ENCODE measurements around the gene RBM47.

Gene RBM47

GRCh38 chr4:40586034-40586433 lies 43.6 kb downstream of the RBM47 start:
- TF ChIP-seq CTBP1 (IDR thresholded peaks at IDR 0.05; ENCODE audit: borderline replicate concordance) (no peak), L3MBTL2 (conservative IDR thresholded peaks at IDR 0.05) (no peak), ELF4 (IDR thresholded peaks at IDR 0.05) (no peak), FOXA1 (IDR thresholded peaks at IDR 0.05) (no peak), SUZ12 (IDR thresholded peaks at IDR 0.05) (no peak), FOXK2 (IDR thresholded peaks at IDR 0.05) (no peak), TARDBP (IDR thresholded peaks at IDR 0.05) (no peak), HDGF (IDR thresholded peaks at IDR 0.05; ENCODE audit: borderline replicate concordance) (no peak)
- ChIA-PET POLR2A (no interaction called here), CTCF (no interaction called here)
- no peak for DNase-seq (ENCODE audit: extremely low spot score)

- TF ChIP-seq PKNOX1 (IDR thresholded peaks at IDR 0.05) (no peak), ELF4 (IDR thresholded peaks at IDR 0.05) (no peak), FOXA1 (IDR thresholded peaks at IDR 0.05) (no peak), SUZ12 (IDR thresholded peaks at IDR 0.05) (no peak), L3MBTL2 (conservative IDR thresholded peaks at IDR 0.05) (no peak), NFRKB (IDR thresholded peaks at IDR 0.05) (no peak), CTBP1 (IDR thresholded peaks at IDR 0.05; ENCODE audit: borderline replicate concordance) (no peak), FOXM1 (IDR thresholded peaks at IDR 0.05; ENCODE audit: borderline replicate concordance) (no peak), ZNF384 (IDR thresholded peaks at IDR 0.05) (no peak), SP1 (IDR thresholded peaks at IDR 0.05) (no peak), HDGF (IDR thresholded peaks at IDR 0.05; ENCODE audit: borderline replicate concordance) (no peak), BHLHE40 (IDR thresholded peaks at IDR 0.05; ENCODE audit: borderline replicate concordance) (no peak), FOXK2 (IDR thresholded peaks at IDR 0.05) (no peak)
- CTCF ChIA-PET = interaction anchor here (0.6 kb wide), 1 partner anchor 63 kb away, joined by 4 read pairs; no protein-coding TSS in a partner anchor
- no peak for DNase-seq (ENCODE audit: extremely low spot score)
- POLR2A ChIA-PET = no interaction called here
These were observed 44.4 kb downstream of the RBM47 start for GRCh38 chr4:40585201-40585799.

- no peak for DNase-seq (ENCODE audit: extremely low spot score)
- POLR2A ChIA-PET = no interaction called here
- TF ChIP-seq ELF4 (IDR thresholded peaks at IDR 0.05) (no peak), TARDBP (IDR thresholded peaks at IDR 0.05) (no peak), SUZ12 (IDR thresholded peaks at IDR 0.05) (no peak), BHLHE40 (IDR thresholded peaks at IDR 0.05; ENCODE audit: borderline replicate concordance) (no peak), FOXM1 (IDR thresholded peaks at IDR 0.05; ENCODE audit: borderline replicate concordance) (no peak), LEF1 (IDR thresholded peaks at IDR 0.05; ENCODE audit: borderline replicate concordance) (no peak), FOXK2 (IDR thresholded peaks at IDR 0.05) (no peak), FOXA1 (IDR thresholded peaks at IDR 0.05) (no peak), L3MBTL2 (conservative IDR thresholded peaks at IDR 0.05) (no peak), ARNT (IDR thresholded peaks at IDR 0.05) (no peak), NFRKB (IDR thresholded peaks at IDR 0.05) (no peak), SP1 (IDR thresholded peaks at IDR 0.05) (no peak)
- CTCF ChIA-PET = interaction anchor here (0.6 kb wide), 1 partner anchor 64 kb away, joined by 4 read pairs; no protein-coding TSS in a partner anchor
These were observed 45.0 kb downstream of the RBM47 start for GRCh38 chr4:40584517-40585141.

GRCh38 chr4:40583850-40584439 lies 45.7 kb downstream of the RBM47 start:
- POLR2A ChIA-PET = no interaction called here
- CTCF ChIA-PET = no interaction called here
- TF ChIP-seq TARDBP (IDR thresholded peaks at IDR 0.05) (no peak), L3MBTL2 (conservative IDR thresholded peaks at IDR 0.05) (no peak), SP1 (IDR thresholded peaks at IDR 0.05) (no peak), LEF1 (IDR thresholded peaks at IDR 0.05; ENCODE audit: borderline replicate concordance) (no peak), ARNT (IDR thresholded peaks at IDR 0.05) (no peak), FOXK2 (IDR thresholded peaks at IDR 0.05) (no peak), ZNF384 (IDR thresholded peaks at IDR 0.05) (no peak), HDGF (IDR thresholded peaks at IDR 0.05; ENCODE audit: borderline replicate concordance) (no peak), BHLHE40 (IDR thresholded peaks at IDR 0.05; ENCODE audit: borderline replicate concordance) (no peak), NFRKB (IDR thresholded peaks at IDR 0.05) (no peak), FOXA1 (IDR thresholded peaks at IDR 0.05) (no peak)
- no peak for DNase-seq (ENCODE audit: extremely low spot score)

GRCh38 chr4:40582413-40582812 lies 47.3 kb downstream of the RBM47 start:
- POLR2A ChIA-PET = no interaction called here
- TF ChIP-seq FOXK2 (IDR thresholded peaks at IDR 0.05) = no peak
- CTCF ChIA-PET = no interaction called here
- DNase-seq (ENCODE audit: extremely low spot score) = no peak

- DNase-seq (ENCODE audit: extremely low spot score) = no peak
- TF ChIP-seq SUZ12 (IDR thresholded peaks at IDR 0.05) = no peak
- no peak for TF ChIP-seq BHLHE40 (IDR thresholded peaks at IDR 0.05; ENCODE audit: borderline replicate concordance)
- CTCF ChIA-PET = no interaction called here
- POLR2A ChIA-PET = no interaction called here
These were observed 48.2 kb downstream of the RBM47 start for GRCh38 chr4:40581254-40582140.

- POLR2A ChIA-PET = no interaction called here
- DNase-seq (ENCODE audit: extremely low spot score) = no peak
- TF ChIP-seq FOXM1 (IDR thresholded peaks at IDR 0.05; ENCODE audit: borderline replicate concordance) = no peak
- no peak for TF ChIP-seq ELF4 (IDR thresholded peaks at IDR 0.05)
- no peak for TF ChIP-seq NFRKB (IDR thresholded peaks at IDR 0.05)
- TF ChIP-seq SP1 (IDR thresholded peaks at IDR 0.05) = no peak
- no peak for TF ChIP-seq FOXK2 (IDR thresholded peaks at IDR 0.05)
- no peak for TF ChIP-seq PKNOX1 (IDR thresholded peaks at IDR 0.05)
- no peak for TF ChIP-seq LEF1 (IDR thresholded peaks at IDR 0.05; ENCODE audit: borderline replicate concordance)
- no peak for TF ChIP-seq FOXA1 (IDR thresholded peaks at IDR 0.05)
- no peak for TF ChIP-seq ZNF384 (IDR thresholded peaks at IDR 0.05)
- TF ChIP-seq ARNT (IDR thresholded peaks at IDR 0.05) = no peak
- no peak for TF ChIP-seq BHLHE40 (IDR thresholded peaks at IDR 0.05; ENCODE audit: borderline replicate concordance)
- no peak for TF ChIP-seq L3MBTL2 (conservative IDR thresholded peaks at IDR 0.05)
- TF ChIP-seq HDGF (IDR thresholded peaks at IDR 0.05; ENCODE audit: borderline replicate concordance) = no peak
- TF ChIP-seq TARDBP (IDR thresholded peaks at IDR 0.05) = no peak
- TF ChIP-seq CTBP1 (IDR thresholded peaks at IDR 0.05; ENCODE audit: borderline replicate concordance) = no peak
- TF ChIP-seq SUZ12 (IDR thresholded peaks at IDR 0.05) = no peak
- CTCF ChIA-PET = no interaction called here
These were observed 49.7 kb downstream of the RBM47 start for GRCh38 chr4:40579983-40580382.
